HG02852 (cell line): Measurements from ENCODE around the gene STARD13.
"Not testable (repeated sequence)": the region's sequence is repeated elsewhere in the genome, so short reads cannot be mapped to it uniquely, and the experiment has no call there.

Source experiments
- ATAC-seq: cut with Tn5 transposase; IDR thresholded peaks from one replicate; pipeline ENCODE4 v1.9.1; 2021; ENCODE audit warnings: mild to moderate bottlenecking, moderate library complexity; ENCODE audit not compliant: unreplicated experiment

STARD13 gene

GRCh38 chr13:33183431-33184111 is 102.0 kb downstream of the STARD13 start:
- no peak for ATAC-seq

DNA sequence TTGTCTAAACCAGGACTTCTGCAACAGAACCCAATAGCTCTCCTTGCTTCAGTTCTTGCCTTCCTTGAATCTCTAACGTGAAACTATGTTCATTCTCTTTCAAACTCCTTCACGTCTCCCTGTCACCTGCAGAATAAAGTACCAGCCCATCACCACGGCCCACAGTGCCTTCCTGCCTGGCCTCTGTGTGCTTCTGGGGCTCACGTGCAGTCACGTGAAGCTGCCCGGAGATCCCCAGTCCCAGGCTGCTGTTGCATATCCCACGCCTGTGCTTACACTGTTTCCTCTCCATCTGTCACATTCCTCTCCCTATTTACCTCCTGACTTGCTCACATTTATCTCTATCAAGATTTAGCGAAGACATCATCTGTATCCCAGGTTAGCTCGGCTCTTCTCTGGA is 102.8 kb downstream of the STARD13 start:
- peak; percentile 60 for ATAC-seq

DNA sequence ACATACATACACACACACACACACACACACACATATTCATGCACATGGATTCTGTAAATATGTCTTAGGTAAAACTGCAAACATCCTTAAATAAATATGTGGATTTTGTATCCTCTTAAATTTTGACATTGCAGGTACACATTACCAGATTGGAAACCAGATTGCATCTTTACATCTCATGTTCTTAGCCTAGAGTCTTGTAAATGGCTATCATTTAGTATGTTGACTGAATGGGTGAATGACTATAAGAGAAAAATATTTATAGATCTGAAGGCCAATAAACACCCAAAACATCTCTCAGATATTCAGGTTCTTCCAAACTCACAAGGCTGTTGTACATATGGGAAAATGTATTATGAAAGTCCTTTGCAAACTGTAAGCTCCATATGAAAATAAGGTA is 104.3 kb downstream of the STARD13 start:
- no peak for ATAC-seq

GRCh38 chr13:33180122-33180804 is 105.3 kb downstream of the STARD13 start:
- no peak for ATAC-seq

GRCh38 chr13:33179463-33179862 is 106.1 kb downstream of the STARD13 start:
- no peak for ATAC-seq

DNA sequence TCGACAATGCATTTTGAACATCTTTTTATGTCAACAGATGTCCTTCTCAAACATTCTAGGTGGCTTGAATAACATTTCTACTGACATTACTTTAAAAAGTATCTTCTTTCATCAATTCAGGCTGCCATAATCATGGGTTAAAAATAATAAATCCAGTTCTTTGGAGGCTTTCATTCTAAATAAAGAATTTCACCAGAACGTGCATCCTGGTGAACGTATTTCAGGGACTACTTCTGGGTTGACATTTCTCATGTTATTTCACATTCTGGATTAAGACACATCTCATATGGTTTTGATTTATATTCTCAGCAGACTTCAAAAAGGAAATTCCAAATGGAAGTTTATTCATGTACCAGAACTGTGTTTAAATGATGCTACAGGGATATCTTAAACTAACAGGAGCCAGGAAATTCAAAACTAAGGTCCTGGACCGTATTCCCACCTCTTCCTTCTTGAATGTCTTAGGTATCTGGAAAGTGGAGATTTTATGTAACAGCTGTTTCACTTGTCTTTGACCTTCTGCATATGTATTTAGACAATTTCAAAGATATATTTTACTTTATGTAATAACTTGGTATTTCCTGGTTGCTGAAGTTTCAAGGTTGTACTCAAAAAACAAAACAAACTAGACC is 107.2 kb downstream of the STARD13 start:
- ATAC-seq = no peak

DNA sequence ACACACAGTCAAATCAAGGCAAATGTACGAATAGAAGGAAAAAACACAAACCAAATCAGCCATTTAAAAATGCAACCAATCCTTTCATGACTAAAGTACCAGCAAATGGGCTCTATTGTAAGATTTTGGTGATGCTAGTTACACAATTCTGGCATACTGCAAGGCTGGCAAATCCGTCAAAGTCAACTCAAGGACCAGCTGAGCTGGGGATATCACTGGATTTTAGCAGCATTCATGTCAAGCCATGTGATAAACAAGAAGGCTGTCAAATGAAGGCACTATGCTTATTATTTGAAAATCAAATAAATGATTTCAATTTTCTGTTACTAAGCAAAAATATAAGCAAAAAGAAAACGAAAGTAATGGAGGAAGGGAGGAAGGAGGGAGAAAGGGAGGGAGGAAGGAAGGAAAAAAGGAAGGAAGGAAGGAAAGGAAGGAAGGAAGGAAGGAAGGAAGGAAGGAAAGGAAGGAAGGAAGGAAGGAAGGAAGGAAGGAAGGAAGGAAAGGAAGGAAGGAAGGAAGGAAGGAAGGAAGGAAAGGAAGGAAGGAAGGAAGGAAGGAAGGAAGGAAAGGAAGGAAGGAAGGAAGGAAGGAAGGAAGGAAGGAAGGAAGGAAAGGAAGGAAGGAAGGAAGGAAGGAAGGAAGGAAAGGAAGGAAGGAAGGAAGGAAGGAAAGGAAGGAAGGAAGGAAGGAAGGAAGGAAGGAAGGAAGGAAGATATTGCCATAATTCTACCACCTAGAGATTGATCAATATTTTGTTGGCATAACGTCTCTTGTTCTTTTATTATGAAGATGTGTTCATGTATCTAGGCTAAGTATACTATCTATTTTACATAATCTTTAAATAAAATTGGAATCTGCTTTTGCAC is 108.0 kb downstream of the STARD13 start:
- not testable (repeated sequence) for ATAC-seq

DNA sequence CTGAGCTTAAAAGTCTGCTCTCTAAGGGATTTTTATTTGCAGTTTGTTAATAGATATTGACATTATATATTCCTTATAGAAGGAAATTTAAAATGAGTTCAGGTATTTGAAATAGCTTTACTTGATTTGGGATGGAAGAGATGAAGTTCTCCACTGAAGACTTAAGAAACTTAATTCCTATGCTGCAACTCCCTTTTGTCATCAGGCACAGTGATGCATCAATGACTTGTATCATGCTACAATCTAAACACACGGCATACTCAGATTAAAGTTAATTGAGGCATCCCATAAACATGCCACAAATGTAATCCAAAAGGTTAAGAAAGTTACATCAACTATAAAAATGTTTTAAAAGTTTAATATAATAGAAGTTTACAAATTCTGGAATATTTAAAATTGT is 109.0 kb downstream of the STARD13 start:
- no peak for ATAC-seq

DNA sequence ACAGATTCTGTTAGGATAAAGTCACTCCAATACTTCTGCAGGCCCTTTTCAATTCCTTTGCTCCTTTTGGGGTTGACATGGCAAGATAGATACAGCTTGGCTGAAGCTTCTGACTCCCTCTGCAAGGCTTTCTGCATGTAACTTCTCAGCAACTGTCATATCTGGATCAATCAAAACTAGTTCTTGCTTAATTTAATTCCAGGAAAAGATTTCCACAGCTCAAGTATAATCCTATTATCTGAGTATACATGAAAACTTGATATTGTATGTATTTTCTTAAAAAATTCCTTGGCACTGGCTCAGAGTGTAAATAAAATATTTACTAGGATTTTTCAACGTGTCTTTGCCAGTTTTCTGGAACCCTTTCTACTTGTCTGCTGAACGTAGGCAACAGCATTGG is 109.6 kb downstream of the STARD13 start:
- no peak for ATAC-seq

DNA sequence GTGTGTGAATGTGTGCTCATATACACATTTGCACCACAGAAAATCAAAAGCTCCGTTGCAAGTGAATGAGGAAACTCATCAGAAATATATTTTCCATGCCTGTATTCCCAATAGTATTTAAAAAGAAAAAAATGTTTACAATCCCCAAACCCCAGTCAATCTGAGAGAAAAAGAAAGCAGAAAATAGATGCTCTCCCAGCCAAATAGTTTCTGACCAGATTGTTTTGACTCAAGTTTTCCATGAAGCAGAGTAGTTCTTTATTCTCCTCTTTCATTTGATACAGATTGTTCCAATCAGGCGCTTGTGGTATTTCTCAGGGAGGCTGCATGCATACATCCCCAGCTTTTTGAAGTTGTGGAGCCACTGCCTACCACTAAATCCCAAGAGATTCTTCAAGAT is 110.6 kb downstream of the STARD13 start:
- ATAC-seq = no peak

DNA sequence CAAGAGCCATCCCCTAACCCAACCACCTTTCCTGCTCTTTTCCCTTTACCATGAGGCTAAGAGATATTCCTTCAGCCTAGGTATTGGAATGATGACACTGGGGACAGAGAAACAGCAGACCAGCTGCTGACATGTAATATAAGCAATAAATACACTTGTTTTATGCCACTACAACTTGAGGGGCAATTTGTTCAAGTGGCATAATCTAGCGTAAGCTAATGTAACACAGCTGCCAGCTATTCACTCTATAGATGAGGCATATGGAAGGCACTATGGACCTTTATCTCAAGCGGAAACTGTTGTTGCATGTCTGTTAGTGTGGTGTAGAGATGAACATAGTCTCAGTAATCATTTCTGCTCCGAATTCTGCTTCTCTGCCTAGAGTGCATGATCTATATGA is 111.1 kb downstream of the STARD13 start:
- no peak for ATAC-seq

DNA sequence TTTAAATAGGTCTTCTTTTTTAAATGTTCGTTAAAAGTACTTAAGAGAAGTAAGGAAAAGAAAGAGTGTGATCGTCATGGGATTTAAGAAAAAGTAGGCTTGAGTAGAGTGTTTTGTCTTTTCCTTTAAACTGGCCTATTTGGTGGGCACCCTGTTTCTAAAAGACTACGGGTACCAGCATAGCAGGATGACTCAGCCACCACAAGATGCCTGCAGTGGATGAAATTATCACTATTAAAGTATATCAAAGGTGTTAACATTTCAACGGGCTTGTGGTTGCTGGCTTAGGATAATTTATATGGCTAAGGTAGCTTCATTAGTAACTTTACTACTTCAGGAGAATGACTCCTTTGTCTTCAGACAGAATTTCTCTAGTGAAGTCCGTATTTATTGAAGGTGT is 112.6 kb downstream of the STARD13 start:
- no peak for ATAC-seq

GRCh38 chr13:33172400-33172799 is 113.2 kb downstream of the STARD13 start:
- ATAC-seq = no peak

DNA sequence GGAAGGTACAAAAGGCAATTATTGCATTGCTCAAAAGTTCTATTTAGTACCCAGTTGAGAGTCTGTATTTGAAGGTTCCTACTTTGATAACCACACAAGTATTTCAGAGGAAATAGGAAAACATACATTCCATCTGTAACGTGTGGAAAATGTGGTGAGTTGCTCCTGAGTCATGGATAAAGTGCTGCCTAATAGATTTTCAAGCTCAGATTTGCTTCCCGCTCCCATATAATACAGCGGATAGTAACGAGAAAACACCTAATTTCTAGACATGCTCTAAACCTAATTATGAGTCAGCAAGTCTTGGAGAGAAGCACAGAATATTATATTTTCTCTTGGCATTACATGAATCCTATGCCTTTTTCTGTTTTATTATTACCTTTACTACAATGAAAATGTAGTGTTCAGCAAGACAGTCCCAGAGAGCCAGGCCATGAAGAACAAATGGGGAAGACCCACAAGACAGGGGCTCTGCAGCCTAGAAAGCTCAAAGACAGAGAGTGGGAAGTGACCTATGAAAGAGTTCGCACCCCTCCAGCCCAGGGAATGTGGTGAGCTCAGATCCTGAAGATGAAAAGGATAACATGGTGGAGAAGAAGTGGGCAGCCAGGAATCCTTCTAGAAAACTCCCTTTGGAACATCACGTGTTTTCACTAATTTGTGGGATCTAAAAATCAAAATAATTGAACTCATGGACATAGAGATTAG is 116.1 kb downstream of the STARD13 start:
- no peak for ATAC-seq

DNA sequence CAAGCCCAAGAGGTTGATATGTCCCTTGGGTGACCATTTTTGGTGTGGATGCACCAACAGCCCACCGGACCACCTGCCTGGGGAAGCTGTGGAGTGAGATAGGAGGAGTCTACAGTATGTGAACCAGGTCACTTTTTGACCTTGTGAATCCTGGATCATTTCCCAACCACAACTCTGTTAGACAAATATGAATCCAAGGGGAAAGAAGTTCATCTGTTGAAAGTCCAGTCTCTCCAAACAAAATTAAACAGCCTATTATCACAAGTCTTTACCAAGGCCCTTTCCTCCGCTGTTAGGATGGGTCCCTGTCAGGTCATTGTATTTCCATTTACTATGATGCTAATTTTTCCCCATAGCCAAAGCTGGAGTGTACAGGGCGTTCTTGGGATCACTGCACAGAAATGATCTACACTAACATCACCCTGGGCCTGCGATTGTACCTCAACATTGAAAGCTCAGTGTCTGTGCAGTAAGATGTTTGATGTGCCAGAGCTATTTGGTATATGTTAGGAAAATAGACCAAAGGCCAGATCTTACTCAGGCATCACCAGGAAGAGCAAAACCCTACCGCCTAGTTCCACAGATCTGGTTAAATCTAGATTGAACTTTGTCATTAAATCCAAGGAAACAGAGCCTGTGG is 117.1 kb downstream of the STARD13 start:
- ATAC-seq = no peak

GRCh38 chr13:33167491-33167890 is 118.1 kb downstream of the STARD13 start:
- no peak for ATAC-seq

DNA sequence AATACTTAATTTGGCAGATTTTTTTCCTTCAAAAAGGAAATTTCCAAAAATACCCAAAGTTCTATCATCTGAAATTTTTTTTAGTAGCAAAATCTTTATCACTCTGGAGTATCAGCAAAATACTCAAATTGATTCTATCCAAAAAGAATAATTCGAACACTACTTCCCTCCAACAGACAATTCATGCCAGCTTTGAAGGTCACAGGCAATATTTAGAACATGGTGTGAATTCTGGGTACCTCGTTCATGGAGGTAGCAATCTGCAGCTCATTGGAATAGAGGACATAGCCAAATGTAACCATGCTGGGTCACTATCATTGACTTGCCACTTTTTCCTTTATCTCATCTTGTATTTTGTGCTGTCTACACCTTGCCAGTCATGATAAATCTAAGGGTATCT is 119.8 kb downstream of the STARD13 start:
- ATAC-seq = no peak

- no peak for ATAC-seq
These were observed 121.2 kb downstream of the STARD13 start for GRCh38 chr13:33164331-33164730.

DNA sequence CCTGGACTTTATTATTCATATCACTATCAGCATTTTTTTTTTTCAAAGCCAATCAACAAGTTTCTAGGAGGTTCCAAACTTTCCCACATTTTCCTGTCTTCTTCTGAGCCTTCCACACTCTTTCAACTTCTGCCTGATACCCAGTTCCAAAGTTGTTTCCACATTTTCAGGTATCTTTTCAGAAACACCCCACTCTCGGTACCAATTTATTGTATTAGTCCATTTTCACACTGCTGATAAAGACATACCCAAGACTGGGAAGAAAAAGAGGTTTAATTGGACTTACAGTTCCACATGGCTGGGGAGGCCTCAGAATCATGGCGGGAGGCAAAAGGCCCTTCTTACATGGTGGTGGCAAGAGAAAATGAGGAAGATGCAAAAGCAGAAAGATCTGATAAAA is 122.8 kb downstream of the STARD13 start:
- ATAC-seq = not testable (repeated sequence)

DNA sequence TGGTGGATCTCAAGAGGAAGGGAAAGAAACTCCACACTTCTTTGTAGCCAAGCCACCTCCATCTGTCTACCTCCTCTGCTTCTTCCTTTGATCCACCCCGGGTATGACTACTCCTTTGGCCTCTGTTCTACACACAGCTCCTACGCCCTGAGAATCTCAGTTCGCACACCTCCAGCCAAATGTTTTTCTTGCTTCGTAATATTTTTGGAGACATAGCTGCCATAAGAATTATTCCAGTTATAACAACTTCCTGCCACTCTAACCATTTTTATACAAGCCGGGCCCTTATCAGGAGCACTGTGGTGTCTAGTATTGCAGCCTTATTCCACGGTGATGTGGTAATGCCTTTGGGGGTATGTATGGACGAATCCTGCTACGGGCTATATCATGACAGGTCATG is 126.7 kb downstream of the STARD13 start:
- ATAC-seq = no peak
